Large intestine (tissue), 3 donors: Measurements from ENCODE around the gene SH2D3A. TPM values are rescaled to one million over a fixed set of nuclear protein-coding genes. Genes with fewer than 3 reads are reported as not detected.

ENCODE experiments used
- DNase-seq, 2 donors: peaks; one replicate each; pipeline versions ENCODE4 v3.0.0 to v3.0.0-alpha.2; 2013
- H3K27ac ChIP-seq: one replicate; pipeline ENCODE4 v1.5.1; 2013; ENCODE audit warnings: low read length
- H3K27me3 ChIP-seq: 2 replicates; pipeline ENCODE4 v1.6.1; 2013; ENCODE audit warnings: low read length; ENCODE audit not compliant: control insufficient read depth, insufficient read depth
- H3K36me3 ChIP-seq: 2 replicates; pipeline ENCODE4 v1.6.1; 2013; ENCODE audit warnings: low read length; ENCODE audit not compliant: control insufficient read depth, insufficient read depth
- H3K4me1 ChIP-seq: one replicate; pipeline ENCODE4 v1.6.1; 2013; ENCODE audit warnings: low read length; ENCODE audit not compliant: control insufficient read depth, insufficient read depth
- H3K4me3 ChIP-seq: one replicate; pipeline ENCODE4 v1.5.1; 2013; ENCODE audit warnings: low read length
- H3K9me3 ChIP-seq: one replicate; pipeline ENCODE4 v1.6.1; 2013; ENCODE audit warnings: mild to moderate bottlenecking, low read depth, low read length, moderate library complexity; ENCODE audit not compliant: control insufficient read depth
- WGBS: methylation state at CpG from one replicate; pipeline ENCODE4 v1.1.5; 2013; ENCODE audit warnings: low lambda C conversion rate; ENCODE audit not compliant: insufficient coverage; 5-methylcytosine and 5-hydroxymethylcytosine counted together
- polyA plus RNA-seq: library from polyadenylated mRNA; unstranded; fragments of 120-200 nt; gene quantifications from one replicate; pipeline ENCODE4 v1.2.1, GENCODE V29; 2013

The SH2D3A gene
- polyA plus RNA-seq, 1 donor: 26.3 TPM

DNA sequence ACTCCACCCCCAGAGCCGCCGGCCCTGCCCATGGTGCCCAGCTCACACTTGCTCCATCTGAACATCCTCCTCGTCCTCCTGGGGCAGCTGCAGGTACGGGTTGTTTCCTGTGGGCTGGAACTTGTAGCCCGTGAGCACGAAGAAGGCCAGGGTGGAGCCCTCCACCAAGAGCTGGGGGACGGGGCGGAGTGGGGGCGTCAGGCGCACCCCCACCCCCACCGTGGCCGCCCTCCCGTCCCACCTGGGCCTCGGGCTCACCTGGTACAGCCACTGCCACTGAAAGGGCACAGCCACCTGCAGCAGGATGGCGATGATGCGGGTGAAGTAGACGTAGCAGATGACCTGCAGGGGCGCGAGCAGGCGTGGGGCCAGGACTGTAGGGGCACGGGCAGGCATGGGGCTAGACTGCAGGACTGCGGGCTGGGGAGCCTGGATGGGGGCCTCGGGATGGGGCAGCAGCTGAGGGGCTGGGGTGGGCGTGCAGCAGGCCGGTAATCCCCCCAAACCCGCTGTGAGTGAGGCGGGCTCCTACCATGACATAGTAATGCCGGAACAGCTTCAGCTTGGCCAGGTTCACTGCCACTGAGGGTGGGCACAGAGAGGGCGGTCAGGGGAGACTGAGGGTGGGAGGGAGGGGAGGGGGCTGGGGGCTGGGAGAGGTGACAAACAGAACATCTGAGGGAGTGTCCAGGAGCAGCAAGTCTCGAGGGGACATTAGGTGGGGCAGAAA lies 36.1 kb downstream of the SH2D3A start:
- Histone ChIP-seq H3K27ac (peak overlapping the region; percentile 6), H3K27me3 (no peaks in the 10 kb centered on the region), H3K9me3 (peaks cover 2% of the 10 kb centered on the region), H3K4me1 (peaks cover 20% of the 10 kb centered on the region), H3K36me3 (peaks cover 24% of the 10 kb centered on the region), H3K4me3 (no peak overlapping the region)
- no peak for DNase-seq
- no CpG with 5 or more reads among the region's 30 CpGs for WGBS

DNA sequence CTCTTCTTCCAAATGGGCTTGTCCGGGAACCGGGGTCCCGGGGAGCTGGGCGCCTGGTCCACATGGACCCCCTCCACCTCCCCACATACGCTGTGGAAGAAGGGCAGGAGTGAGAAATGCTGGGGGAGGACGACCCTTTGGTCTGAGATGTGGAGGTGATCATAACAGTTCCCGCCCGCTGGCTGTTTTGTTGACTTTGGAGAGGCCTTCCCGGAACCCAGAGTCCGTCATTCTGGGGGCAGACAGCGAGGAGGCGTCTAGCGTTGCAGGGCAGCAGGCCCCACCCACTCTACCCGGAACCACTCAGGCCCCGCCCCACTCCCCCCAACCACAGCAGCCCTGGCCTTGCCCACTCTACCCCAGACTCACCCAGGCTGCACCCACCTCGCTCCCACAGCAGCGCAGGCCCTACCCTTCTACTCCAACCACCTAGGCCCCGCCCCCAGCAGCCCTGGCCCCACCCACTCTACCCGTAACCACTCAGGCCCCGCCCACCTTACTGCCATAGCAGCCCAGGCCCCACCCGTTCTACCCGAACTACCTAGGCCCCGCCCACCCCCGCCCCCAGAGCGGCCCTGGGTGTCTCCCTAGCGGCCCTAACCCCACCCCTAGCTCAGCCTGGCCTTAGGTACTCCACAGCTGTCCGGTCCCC lies 37.0 kb downstream of the SH2D3A start:
- peaks cover 24% of the 10 kb centered on the region for H3K36me3 ChIP-seq
- peak; percentile 80 to 90 for DNase-seq
- no peaks in the 10 kb centered on the region for H3K27me3 ChIP-seq
- peak overlapping the region; percentile 87 for H3K27ac ChIP-seq
- WGBS: no CpG with 5 or more reads among the region's 27 CpGs
- peaks cover 21% of the 10 kb centered on the region for H3K4me1 ChIP-seq
- peaks cover 2% of the 10 kb centered on the region for H3K9me3 ChIP-seq
- H3K4me3 ChIP-seq: peak overlapping the region; percentile 57

DNA sequence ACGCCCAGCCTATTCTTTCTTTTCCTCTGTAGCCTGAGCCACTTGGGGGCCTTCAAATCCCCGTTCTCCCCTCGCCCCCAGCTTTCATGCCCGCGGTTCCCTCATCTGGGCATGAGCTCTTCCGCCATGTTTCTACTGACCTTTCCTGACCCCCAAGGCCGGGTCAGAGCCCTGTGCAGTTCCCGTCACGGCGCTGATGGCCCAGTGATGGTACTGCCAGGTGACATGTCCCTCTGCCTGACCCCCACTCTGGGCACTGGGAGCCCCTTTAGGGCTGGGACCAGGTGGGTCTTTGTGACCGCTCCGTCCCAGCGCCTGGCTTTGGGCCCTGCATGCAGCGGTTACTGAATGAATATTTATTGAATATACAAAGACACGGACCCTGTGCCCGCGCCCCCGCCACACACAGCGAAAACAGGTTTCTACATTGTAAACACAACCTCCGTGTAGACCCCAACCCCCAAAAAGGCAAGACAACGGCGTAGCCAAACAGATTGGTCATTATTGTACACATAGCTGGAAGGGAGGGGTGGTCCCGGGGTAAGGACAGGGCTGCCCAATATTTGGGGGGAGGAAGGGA lies 37.6 kb downstream of the SH2D3A start:
- no peaks in the 10 kb centered on the region for H3K27me3 ChIP-seq
- no CpG with 5 or more reads among the region's 23 CpGs for WGBS
- H3K9me3 ChIP-seq: peaks cover 2% of the 10 kb centered on the region
- peaks cover 24% of the 10 kb centered on the region for H3K36me3 ChIP-seq
- peak overlapping the region; percentile 57 for H3K4me3 ChIP-seq
- peaks cover 28% of the 10 kb centered on the region for H3K4me1 ChIP-seq
- DNase-seq: no peak
- H3K27ac ChIP-seq: peak overlapping the region; percentile 87

DNA sequence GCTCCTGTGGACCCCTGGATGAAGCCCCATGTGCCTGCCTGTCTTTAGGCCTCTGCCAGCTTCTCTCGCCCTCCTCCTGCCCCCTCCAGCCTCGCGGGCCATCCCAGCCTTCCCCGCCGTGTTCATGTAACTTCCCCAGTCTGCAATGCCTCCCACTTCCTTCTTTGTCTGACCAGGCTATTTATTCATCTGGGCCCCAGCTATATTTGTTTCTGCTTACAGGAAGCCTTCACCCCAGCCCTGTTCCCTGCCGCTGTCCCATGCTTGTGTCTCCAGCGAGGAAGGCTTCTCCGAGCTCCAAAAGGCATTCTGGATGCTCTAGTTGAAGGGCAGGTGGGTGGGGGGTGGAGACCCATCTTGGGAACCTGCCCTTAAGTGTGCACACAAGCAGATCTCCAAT lies 38.9 kb downstream of the SH2D3A start:
- Histone ChIP-seq H3K4me1 (peaks cover 25% of the 10 kb centered on the region), H3K27ac (no peak overlapping the region), H3K36me3 (peaks cover 18% of the 10 kb centered on the region), H3K9me3 (peaks cover 2% of the 10 kb centered on the region), H3K27me3 (no peaks in the 10 kb centered on the region), H3K4me3 (no peak overlapping the region)
- DNase-seq: no peak
- WGBS: 63% methylated on average over 4 of the region's 8 CpGs

DNA sequence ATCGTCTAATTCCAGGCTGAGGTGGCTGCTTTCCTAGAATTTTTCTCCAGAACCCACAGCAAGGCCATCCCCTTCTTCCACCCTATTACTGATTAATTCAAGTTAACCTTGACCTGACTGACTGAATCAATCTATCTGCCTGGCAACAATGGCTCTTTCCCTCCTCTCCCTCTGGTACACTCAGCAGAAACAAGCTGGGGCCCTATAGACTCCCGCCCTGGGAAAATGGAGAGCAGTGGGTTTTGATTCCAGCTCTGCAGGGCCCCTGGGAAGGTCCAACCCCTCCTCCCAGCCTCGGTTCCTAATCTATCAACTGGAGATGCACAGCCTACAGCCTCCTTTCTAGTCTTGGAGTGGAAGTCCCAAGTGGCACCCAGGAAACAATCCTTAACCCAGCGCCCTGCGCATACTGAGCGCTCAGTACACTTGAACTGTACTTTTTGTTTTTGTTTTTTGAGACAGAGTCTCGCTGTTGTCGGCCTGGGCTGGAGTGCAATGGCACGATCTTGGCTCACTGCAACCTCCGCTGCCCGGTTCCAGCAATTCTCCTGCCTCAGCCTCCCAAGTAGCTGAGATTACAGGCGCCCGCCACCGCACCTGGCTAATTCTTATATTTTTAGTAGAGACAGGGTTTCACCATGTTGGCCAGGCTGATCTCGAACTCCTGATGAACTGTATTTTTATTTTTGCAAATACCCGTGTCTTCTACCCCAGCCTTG lies 41.6 kb downstream of the SH2D3A start:
- H3K4me3 ChIP-seq: no peak overlapping the region
- H3K36me3 ChIP-seq: no peaks in the 10 kb centered on the region
- H3K9me3 ChIP-seq: peaks cover 2% of the 10 kb centered on the region
- H3K27ac ChIP-seq: peak overlapping the region; percentile 16
- DNase-seq: peak in 1 of 2 donors; percentile 46
- no peaks in the 10 kb centered on the region for H3K27me3 ChIP-seq
- H3K4me1 ChIP-seq: peaks cover 43% of the 10 kb centered on the region
- WGBS: 0% methylated on average over 1 of the region's 16 CpGs

DNA sequence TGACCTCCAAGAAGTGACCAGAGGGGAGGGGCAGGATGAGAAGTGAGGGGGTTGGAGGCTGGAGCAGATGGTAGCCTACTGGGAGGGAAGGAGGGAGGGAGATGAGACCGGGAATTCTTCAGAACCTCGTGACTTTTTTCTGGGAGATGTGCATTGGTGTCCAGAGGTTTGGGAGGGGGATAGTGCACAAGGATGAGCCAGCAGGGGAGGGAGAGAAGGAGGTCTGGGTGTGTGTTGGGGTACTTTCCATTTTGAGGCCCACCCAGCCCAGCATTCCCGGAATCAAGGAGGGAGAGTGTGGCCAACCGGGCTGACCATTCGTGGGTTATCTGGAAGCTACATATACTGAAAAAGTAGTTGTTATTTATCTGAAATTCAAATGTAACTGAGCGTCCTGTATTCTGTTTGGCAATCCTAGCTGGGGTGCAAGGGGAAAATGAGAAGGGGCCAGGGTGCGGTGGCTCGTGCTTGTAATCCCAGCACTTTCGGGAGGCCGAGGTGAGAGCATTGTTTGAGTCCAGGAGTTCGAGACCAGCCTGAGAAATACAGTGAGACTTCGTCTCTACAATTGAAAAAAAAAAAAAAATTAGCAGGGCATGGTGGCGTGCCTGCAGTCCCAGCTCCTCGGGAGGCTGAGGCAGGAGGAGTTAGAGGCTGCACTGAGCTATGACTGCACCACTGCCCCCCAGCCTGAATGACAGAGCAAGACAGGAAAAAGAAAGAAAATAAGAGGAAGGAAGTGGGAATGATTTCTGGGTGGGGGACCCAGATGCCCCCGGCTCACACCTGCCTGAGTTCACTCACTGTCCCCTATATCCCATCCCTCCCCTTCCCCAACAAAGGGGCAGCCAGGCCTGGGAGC lies 42.4 kb downstream of the SH2D3A start:
- Histone ChIP-seq H3K9me3 (peaks cover 2% of the 10 kb centered on the region), H3K36me3 (no peaks in the 10 kb centered on the region), H3K27ac (peak overlapping the region; percentile 16), H3K4me3 (no peak overlapping the region), H3K27me3 (no peaks in the 10 kb centered on the region), H3K4me1 (peaks cover 49% of the 10 kb centered on the region)
- no peak for DNase-seq
- WGBS: 78% methylated on average over 6 of the region's 15 CpGs

DNA sequence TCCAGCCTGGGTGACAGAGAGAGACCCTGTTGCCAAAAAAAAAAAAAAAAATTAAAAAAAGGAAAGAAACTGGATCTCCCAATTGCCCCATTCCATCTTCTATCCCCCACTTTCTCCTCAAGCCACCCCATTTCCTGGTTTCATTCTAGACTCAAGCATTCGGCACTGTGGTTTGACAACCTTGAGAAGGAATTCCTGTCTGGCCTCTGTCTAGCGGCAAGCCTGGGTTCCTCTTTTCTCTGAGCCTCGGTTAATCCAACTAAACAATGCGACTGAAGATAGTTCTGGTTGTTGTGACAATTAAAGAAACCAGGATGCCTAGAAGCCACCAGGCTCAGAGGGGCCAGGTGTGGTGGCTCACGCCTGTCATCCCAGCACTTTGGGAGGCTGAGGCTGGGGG lies 43.5 kb downstream of the SH2D3A start:
- DNase-seq: no peak
- peaks cover 43% of the 10 kb centered on the region for H3K4me1 ChIP-seq
- no peaks in the 10 kb centered on the region for H3K36me3 ChIP-seq

DNA sequence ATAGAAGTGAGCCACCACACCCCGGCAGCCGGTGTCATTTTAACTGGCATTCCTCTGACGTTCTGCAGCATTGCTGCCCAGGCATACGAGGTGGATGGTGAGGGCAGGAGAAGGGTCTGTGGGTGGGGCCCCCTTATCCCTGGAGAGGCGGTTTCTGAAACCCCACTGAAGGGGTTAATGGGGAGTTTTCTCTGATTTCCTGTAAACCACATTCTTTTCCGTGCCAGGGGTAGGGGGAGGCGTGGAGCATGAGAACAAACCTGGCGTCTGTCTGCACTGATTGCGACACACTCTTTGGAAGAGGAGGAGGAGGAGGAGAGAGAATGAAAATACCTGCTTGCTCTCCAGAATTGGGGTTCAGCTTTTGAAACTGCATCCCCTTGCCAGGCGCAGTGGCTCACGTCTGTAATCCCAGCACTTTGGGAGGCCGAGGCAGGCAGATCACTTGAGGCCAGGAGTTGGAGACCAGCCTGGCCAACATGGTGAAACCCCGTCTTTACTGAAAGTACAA lies 44.1 kb downstream of the SH2D3A start:
- WGBS: no CpG with 5 or more reads among the region's 13 CpGs
- H3K9me3 ChIP-seq: peaks cover 2% of the 10 kb centered on the region
- no peaks in the 10 kb centered on the region for H3K27me3 ChIP-seq
- DNase-seq: peak in 1 of 2 donors; percentile 64
- no peak overlapping the region for H3K4me3 ChIP-seq
- H3K27ac ChIP-seq: peak overlapping the region; percentile 45
- H3K36me3 ChIP-seq: no peaks in the 10 kb centered on the region
- H3K4me1 ChIP-seq: peaks cover 43% of the 10 kb centered on the region

More for the DNA sequence above, 43.5 kb downstream of the SH2D3A start:
- no peak overlapping the region for H3K4me3 ChIP-seq
- no peak overlapping the region for H3K27ac ChIP-seq
- no CpG with 5 or more reads among the region's 5 CpGs for WGBS
- no peaks in the 10 kb centered on the region for H3K27me3 ChIP-seq
- peaks cover 2% of the 10 kb centered on the region for H3K9me3 ChIP-seq

DNA sequence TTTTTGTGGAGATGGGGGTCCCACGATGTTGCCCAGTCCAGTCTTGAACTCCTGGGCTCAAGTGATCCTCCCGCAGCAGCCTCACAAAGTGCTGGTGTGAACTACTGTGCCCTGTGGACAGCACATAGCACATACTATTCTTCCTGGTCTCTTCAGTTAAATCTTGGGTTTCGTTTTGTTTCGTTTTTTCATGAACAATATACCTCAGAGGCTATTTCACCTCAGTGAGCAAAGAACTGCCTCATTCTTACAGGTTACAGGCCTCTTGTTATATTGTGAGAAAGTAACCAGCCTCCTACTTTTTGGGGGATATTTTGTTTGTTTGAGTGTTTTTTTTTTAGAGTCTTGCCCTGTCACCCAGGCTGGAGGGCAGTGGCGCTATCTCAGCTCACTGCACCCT lies 45.5 kb downstream of the SH2D3A start:
- Histone ChIP-seq H3K4me3 (no peak overlapping the region), H3K9me3 (no peaks in the 10 kb centered on the region), H3K27ac (no peak overlapping the region), H3K4me1 (peaks cover 43% of the 10 kb centered on the region), H3K36me3 (no peaks in the 10 kb centered on the region), H3K27me3 (no peaks in the 10 kb centered on the region)
- DNase-seq: no peak
- WGBS: 100% methylated on average over 1 of the region's 5 CpGs
